ENCODE measurements around the gene KLC1. TPM values are rescaled to one million over a fixed set of nuclear protein-coding genes. Genes with fewer than 3 reads are reported as not detected.

The KLC1 gene
- total RNA-seq, 1 donor from 2014 or later = 155 TPM

DNA sequence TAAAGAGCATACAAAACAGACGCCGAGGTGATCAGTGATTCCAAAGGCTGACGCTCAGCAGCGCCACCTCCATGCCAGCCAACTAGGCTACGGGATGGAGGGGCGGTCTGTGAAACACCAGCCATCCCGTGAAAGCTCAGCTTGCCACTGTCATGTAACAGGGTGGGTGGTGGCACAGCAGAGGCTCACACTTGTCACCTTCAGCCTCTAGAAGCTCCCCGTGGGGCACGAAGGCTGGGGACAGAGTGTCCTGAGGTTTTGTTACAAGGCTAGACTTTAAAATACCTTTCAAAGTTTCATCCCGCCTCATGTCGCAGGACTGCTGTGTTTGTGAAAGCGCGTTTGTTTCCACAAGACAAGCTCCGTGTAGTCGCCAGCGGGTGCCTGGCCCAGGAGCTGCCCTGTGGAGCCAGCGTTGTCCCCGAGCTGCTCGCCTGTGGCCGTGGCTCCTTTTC, 65.6 kb downstream of the KLC1 start:
- H3K27me3 Mint-ChIP-seq = no peaks in the 10 kb centered on the region
- H3K4me1 Mint-ChIP-seq = no peaks in the 10 kb centered on the region
- no peak for DNase-seq
- intact Hi-C loops (cut with micrococcal nuclease) = no loop called here
- no peak overlapping the region for H3K4me3 Mint-ChIP-seq
- H3K27ac Mint-ChIP-seq = no peak overlapping the region
- peaks cover 18% of the 10 kb centered on the region for H3K36me3 Mint-ChIP-seq (ENCODE audit: low read depth)
- H3K9me3 Mint-ChIP-seq = no peaks in the 10 kb centered on the region

DNA sequence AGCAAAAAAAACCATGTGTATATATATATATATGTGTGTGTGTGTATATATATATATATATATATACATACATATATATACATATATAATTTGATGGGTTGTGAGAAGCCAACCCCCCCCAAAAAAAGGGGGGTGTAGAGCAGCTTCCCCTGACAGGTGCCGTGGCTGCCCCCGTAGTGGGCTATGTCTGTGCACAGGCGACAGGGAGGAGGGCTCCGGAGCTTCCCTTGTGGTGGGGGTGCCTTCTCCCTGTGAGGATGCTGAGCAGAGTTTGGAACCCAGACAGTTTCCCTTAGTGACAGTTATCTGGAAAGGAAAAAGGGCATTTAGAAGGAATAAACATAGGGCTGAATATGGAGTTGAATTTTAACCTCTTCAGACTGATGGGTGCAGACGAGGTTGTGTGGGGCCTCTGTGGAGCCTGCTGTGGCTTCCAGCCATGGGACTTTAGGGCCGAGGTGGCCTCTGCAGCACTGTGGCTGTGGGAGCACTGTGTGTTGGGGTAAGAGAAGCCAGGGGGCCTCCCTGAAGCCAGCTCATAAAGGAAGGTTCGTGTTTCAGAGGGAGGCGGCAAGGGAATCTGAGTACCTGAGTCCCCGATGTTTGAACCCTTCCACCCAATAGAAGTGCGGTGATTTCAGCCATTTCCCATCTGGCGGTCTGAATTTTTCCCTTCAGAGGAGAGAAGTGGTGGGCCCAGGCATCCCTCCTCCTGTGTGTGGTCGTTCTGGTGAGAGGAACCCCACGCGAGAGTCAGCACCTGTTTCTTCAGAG, 66.5 kb downstream of the KLC1 start:
- Mint-ChIP-seq H3K36me3 (ENCODE audit: low read depth) (peaks cover 19% of the 10 kb centered on the region), H3K9me3 (no peaks in the 10 kb centered on the region), H3K4me3 (no peak overlapping the region), H3K4me1 (no peaks in the 10 kb centered on the region), H3K27ac (no peak overlapping the region), H3K27me3 (no peaks in the 10 kb centered on the region)
- intact Hi-C loops (cut with micrococcal nuclease) = no loop called here
- DNase-seq = no peak

DNA sequence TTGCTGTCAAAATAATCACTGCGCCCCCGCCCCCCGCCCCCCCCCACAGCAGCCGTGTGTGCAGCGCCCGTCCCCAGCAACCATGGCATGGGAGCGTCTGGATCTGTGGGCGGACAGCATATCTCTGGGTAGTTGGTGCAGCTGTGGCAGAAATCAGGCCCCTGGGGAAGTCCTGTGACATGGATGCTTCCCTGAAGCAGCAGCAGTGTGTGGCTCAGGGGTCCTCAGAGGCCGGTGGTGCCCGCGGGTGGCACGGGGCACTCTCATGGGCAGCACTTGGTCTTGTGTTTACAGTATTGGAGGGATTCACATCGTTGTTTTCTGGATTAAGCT, 67.0 kb downstream of the KLC1 start:
- no peaks in the 10 kb centered on the region for H3K27me3 Mint-ChIP-seq
- H3K4me3 Mint-ChIP-seq = no peak overlapping the region
- H3K4me1 Mint-ChIP-seq = no peaks in the 10 kb centered on the region
- H3K9me3 Mint-ChIP-seq = no peaks in the 10 kb centered on the region
- peaks cover 18% of the 10 kb centered on the region for H3K36me3 Mint-ChIP-seq (ENCODE audit: low read depth)
- DNase-seq = no peak
- H3K27ac Mint-ChIP-seq = no peak overlapping the region
- intact Hi-C loops (cut with micrococcal nuclease) = no loop called here

GRCh38 chr14:103696466-103697071, 67.6 kb downstream of the KLC1 start:
- no peak overlapping the region for H3K27ac Mint-ChIP-seq
- no peaks in the 10 kb centered on the region for H3K9me3 Mint-ChIP-seq
- H3K4me1 Mint-ChIP-seq = no peaks in the 10 kb centered on the region
- DNase-seq = no peak
- no peak overlapping the region for H3K4me3 Mint-ChIP-seq
- no peaks in the 10 kb centered on the region for H3K27me3 Mint-ChIP-seq
- H3K36me3 Mint-ChIP-seq (ENCODE audit: low read depth) = peaks cover 20% of the 10 kb centered on the region
- intact Hi-C loops (cut with micrococcal nuclease) = no loop called here

GRCh38 chr14:103697206-103697602, 68.2 kb downstream of the KLC1 start:
- Mint-ChIP-seq H3K27me3 (no peaks in the 10 kb centered on the region), H3K4me1 (no peaks in the 10 kb centered on the region), H3K4me3 (no peak overlapping the region), H3K9me3 (no peaks in the 10 kb centered on the region), H3K36me3 (ENCODE audit: low read depth) (peaks cover 25% of the 10 kb centered on the region), H3K27ac (no peak overlapping the region)
- intact Hi-C loops (cut with micrococcal nuclease) = no loop called here
- no peak for DNase-seq

GRCh38 chr14:103697603-103698379, 68.8 kb downstream of the KLC1 start:
- no peak for DNase-seq
- Mint-ChIP-seq H3K4me1 (no peaks in the 10 kb centered on the region), H3K9me3 (no peaks in the 10 kb centered on the region), H3K36me3 (ENCODE audit: low read depth) (peaks cover 28% of the 10 kb centered on the region), H3K27me3 (no peaks in the 10 kb centered on the region), H3K27ac (no peak overlapping the region), H3K4me3 (no peak overlapping the region)
- intact Hi-C loops (cut with micrococcal nuclease) = no loop called here

DNA sequence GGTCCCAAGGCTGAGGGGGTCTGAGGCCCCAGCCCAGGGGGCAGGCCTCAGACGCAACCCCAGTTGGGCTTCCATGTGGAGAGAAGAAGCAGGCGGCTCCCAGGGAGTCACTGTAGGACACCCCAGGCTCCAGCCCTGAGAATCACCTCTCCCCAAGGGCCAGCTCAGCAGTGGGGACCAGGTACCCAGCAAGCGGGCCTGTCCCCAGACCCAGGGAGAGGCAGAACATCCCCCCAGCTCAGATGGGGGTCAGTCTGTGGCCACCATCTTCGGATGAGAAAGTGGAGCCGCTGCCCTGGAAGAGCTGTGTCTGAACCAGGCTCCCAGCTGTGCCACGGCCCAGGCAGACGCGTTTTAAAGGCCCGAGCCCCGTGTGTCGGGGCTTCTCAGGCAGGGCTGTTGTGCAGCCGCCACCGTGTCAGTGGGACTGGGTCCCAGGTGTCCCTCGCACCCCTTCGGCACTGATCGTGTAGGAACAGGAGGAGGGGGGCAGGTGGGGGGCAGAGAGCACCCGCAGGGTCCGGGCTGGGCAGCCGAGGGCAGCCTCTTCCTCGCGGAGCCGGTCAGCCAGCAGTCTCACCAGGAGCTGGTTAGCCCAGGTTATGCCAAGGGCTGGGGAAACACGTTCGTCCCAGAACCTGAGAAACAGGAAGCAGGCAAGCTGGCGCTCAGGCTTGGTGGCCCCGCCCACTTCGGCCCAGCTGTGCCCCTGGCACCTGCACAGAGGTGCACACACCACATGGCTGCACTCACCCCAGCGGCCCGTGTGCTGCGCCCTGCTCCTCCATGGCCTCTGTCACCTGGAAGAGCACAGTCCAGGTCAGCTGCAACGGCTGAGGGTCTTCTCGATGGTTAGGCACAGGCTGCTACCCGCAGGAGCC, 69.6 kb downstream of the KLC1 start:
- Mint-ChIP-seq H3K27ac (no peak overlapping the region), H3K4me3 (no peak overlapping the region), H3K27me3 (no peaks in the 10 kb centered on the region), H3K36me3 (ENCODE audit: low read depth) (peaks cover 30% of the 10 kb centered on the region), H3K4me1 (no peaks in the 10 kb centered on the region), H3K9me3 (no peaks in the 10 kb centered on the region)
- intact Hi-C loops (cut with micrococcal nuclease) = no loop called here
- DNase-seq = no peak

GRCh38 chr14:103699261-103699661, 70.2 kb downstream of the KLC1 start:
- intact Hi-C loops (cut with micrococcal nuclease) = no loop called here
- Mint-ChIP-seq H3K36me3 (ENCODE audit: low read depth) (peaks cover 30% of the 10 kb centered on the region), H3K27ac (no peak overlapping the region)

GRCh38 chr14:103699901-103700752, 71.1 kb downstream of the KLC1 start:
- no peak overlapping the region for H3K27ac Mint-ChIP-seq
- H3K36me3 Mint-ChIP-seq (ENCODE audit: low read depth) = peaks cover 34% of the 10 kb centered on the region
- no peaks in the 10 kb centered on the region for H3K9me3 Mint-ChIP-seq
- H3K4me1 Mint-ChIP-seq = peaks cover 1% of the 10 kb centered on the region
- H3K27me3 Mint-ChIP-seq = no peaks in the 10 kb centered on the region
- H3K4me3 Mint-ChIP-seq = no peak overlapping the region
- DNase-seq = no peak
- intact Hi-C loops (cut with micrococcal nuclease) = no loop called here

More at GRCh38 chr14:103699261-103699661, 70.2 kb downstream of the KLC1 start:
- no peaks in the 10 kb centered on the region for H3K9me3 Mint-ChIP-seq
- no peak overlapping the region for H3K4me3 Mint-ChIP-seq
- no peaks in the 10 kb centered on the region for H3K27me3 Mint-ChIP-seq
- DNase-seq = no peak
- no peaks in the 10 kb centered on the region for H3K4me1 Mint-ChIP-seq

DNA sequence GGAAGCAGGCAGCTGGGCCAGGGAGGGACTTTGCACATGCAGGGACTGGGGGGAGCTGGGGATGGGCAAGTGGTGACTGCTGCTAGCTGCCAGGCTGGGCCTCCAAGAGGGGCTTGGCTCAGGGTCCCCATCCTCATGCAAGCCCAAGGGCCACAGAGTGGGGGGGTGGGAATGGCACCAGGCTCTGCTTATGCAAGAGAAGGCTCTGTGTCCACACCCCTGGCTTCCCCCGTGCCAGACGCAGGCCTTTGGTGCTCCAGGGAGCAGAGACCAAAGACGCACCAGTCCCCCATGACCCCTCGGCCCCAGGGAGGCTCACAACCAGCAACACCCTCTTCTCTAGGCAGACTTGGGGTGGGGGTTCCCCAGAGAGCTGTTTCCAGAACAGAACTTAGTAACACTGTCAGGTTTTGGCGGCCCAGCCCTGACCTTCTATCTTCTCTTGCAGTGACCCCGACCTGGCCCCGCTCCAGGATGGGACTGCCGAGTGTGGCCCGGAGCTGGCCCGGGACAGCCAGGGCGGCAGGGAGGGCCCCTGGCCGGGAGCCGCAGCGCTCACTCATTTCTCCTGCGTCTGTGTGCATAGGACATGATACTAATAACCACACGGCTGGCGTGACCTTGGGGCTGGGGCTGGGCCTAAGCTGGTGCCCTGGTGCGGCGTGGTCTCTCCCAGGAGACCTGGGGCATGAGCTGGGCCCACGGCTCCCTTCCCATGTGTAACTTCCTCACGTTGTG, 71.9 kb downstream of the KLC1 start:
- no peaks in the 10 kb centered on the region for H3K9me3 Mint-ChIP-seq
- no peak for DNase-seq
- no peak overlapping the region for H3K4me3 Mint-ChIP-seq
- no peak overlapping the region for H3K27ac Mint-ChIP-seq
- H3K4me1 Mint-ChIP-seq = peaks cover 3% of the 10 kb centered on the region
- H3K36me3 Mint-ChIP-seq (ENCODE audit: low read depth) = peaks cover 34% of the 10 kb centered on the region
- no peaks in the 10 kb centered on the region for H3K27me3 Mint-ChIP-seq
- intact Hi-C loops (cut with micrococcal nuclease) = no loop called here

GRCh38 chr14:103702095-103702494, 73.1 kb downstream of the KLC1 start:
- Mint-ChIP-seq H3K36me3 (ENCODE audit: low read depth) (peaks cover 34% of the 10 kb centered on the region), H3K4me1 (peaks cover 3% of the 10 kb centered on the region), H3K4me3 (no peak overlapping the region), H3K27me3 (no peaks in the 10 kb centered on the region), H3K27ac (no peak overlapping the region), H3K9me3 (no peaks in the 10 kb centered on the region)
- no peak for DNase-seq
- intact Hi-C loops (cut with micrococcal nuclease) = no loop called here
